ENCODE measurements around the gene C9orf85.
"Not testable (repeated sequence)": the region's sequence is repeated elsewhere in the genome, so short reads cannot be mapped to it uniquely, and the experiment has no call there.

The C9orf85 gene

DNA sequence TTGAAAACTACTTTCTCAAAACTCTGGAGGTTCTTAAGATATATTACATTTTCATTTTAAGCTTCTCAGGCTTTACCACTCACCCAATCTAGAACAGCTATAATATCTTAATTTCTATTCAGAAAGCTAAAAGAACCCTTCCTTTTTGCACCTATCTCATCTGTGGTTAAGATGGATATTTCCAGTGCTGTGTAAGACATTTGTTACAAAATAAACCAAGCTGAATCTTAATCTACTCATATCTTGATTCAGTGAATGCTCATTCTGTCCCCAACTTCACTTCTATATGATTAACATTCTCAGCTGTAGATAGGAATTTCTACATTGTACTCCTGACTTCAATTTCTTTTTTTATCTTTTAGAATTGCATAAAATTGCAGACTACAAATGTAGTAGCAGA is 15.5 kb upstream of the C9orf85 start:
- no peaks in the 10 kb centered on the region for H3K36me3 ChIP-seq (ENCODE audit: insufficient read depth, low read length)
- no peak overlapping the region for H3K4me3 ChIP-seq
- TF ChIP-seq POLR2AphosphoS5 (IDR thresholded peaks at IDR 0.05; ENCODE audit: borderline replicate concordance, low read depth, low read length): no peak
- TF ChIP-seq EZH2 (IDR thresholded peaks at IDR 0.05): no peak
- TF ChIP-seq FOXP2 (optimal IDR thresholded peaks at IDR 0.05; ENCODE audit: control extremely low read depth, extremely low read length, insufficient read depth): no peak
- no peak overlapping the region for H3K27ac ChIP-seq
- H3K9me3 ChIP-seq (ENCODE audit: low read depth, low read length): no peaks in the 10 kb centered on the region
- DNase-seq (ENCODE audit: low read depth, low spot score): no peak
- no peak overlapping the region for H3K9ac ChIP-seq (ENCODE audit: insufficient read length)

DNA sequence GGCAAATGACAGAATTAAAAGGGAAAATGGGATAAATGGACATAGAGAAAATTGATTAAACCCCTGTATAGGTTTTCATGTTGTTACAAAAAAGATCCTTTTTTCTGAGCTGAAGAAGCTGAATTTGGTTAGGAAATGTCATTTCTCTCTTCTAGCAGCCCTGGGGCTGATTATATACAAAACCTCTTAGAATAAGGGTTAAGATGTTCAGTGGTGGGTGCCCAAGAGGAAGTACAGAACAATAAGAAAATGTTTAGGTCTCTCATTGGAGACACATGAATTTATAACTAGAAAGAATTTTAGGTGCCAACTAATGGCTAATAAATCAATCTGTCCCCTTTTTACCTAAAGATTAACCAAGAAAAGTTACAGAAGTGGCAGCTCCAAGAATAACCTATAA is 14.7 kb upstream of the C9orf85 start:
- no peak for DNase-seq (ENCODE audit: low read depth, low spot score)
- no peak overlapping the region for H3K4me3 ChIP-seq
- no peaks in the 10 kb centered on the region for H3K36me3 ChIP-seq (ENCODE audit: insufficient read depth, low read length)
- H3K9me3 ChIP-seq (ENCODE audit: low read depth, low read length): no peaks in the 10 kb centered on the region
- TF ChIP-seq FOXP2 (optimal IDR thresholded peaks at IDR 0.05; ENCODE audit: control extremely low read depth, extremely low read length, insufficient read depth): no peak
- no peak for TF ChIP-seq POLR2AphosphoS5 (IDR thresholded peaks at IDR 0.05; ENCODE audit: borderline replicate concordance, low read depth, low read length)
- no peak for TF ChIP-seq EZH2 (IDR thresholded peaks at IDR 0.05)
- H3K27ac ChIP-seq: no peak overlapping the region
- no peak overlapping the region for H3K9ac ChIP-seq (ENCODE audit: insufficient read length)

- Histone ChIP-seq H3K36me3 (ENCODE audit: insufficient read depth, low read length) (no peaks in the 10 kb centered on the region), H3K27ac (no peak overlapping the region), H3K9me3 (ENCODE audit: low read depth, low read length) (no peaks in the 10 kb centered on the region), H3K4me3 (no peak overlapping the region), H3K9ac (ENCODE audit: insufficient read length) (no peak overlapping the region)
- no peak for TF ChIP-seq POLR2AphosphoS5 (IDR thresholded peaks at IDR 0.05; ENCODE audit: borderline replicate concordance, low read depth, low read length)
- no peak for TF ChIP-seq EZH2 (IDR thresholded peaks at IDR 0.05)
- TF ChIP-seq FOXP2 (optimal IDR thresholded peaks at IDR 0.05; ENCODE audit: control extremely low read depth, extremely low read length, insufficient read depth): no peak
- no peak for DNase-seq (ENCODE audit: low read depth, low spot score)
Measured at GRCh38 chr9:71897577-71897976, 13.9 kb upstream of the C9orf85 start.

- not testable (repeated sequence) for H3K27ac ChIP-seq; H3K36me3 ChIP-seq (ENCODE audit: insufficient read depth, low read length); H3K9me3 ChIP-seq (ENCODE audit: low read depth, low read length); H3K4me3 ChIP-seq; H3K9ac ChIP-seq (ENCODE audit: insufficient read length); DNase-seq (ENCODE audit: low read depth, low spot score)
Measured at GRCh38 chr9:71898756-71899155, 12.7 kb upstream of the C9orf85 start.

- TF ChIP-seq FOXP2 (optimal IDR thresholded peaks at IDR 0.05; ENCODE audit: control extremely low read depth, extremely low read length, insufficient read depth) (no peak), POLR2AphosphoS5 (IDR thresholded peaks at IDR 0.05; ENCODE audit: borderline replicate concordance, low read depth, low read length) (no peak), EZH2 (IDR thresholded peaks at IDR 0.05) (no peak)
- no peak overlapping the region for H3K9ac ChIP-seq (ENCODE audit: insufficient read length)
- DNase-seq (ENCODE audit: low read depth, low spot score): no peak
- H3K36me3 ChIP-seq (ENCODE audit: insufficient read depth, low read length): no peaks in the 10 kb centered on the region
- H3K27ac ChIP-seq: no peak overlapping the region
- H3K4me3 ChIP-seq: no peak overlapping the region
- no peaks in the 10 kb centered on the region for H3K9me3 ChIP-seq (ENCODE audit: low read depth, low read length)
Measured at GRCh38 chr9:71901695-71902597, 9.5 kb upstream of the C9orf85 start.

GRCh38 chr9:71904076-71904475 is 7.4 kb upstream of the C9orf85 start:
- no peaks in the 10 kb centered on the region for H3K36me3 ChIP-seq (ENCODE audit: insufficient read depth, low read length)

DNA sequence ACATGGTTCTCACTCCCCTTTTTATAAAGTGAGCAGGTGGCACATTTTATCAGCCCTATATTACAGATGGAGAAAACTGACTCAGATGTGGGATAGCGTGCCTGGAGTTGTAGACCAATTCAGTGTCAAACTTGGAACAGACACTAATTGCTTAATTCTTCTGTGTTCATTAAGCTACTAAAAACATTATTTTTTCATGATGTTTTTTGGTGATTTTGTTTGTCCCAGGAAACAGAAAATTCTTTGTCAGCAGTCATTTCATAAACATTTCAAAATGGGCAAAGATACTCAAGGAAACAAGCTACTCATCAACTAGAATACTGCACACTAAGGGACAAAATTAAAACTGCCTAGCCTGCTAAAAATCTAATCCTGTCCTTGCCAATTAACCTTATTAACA is 2.6 kb upstream of the C9orf85 start:
- TF ChIP-seq POLR2AphosphoS5 (IDR thresholded peaks at IDR 0.05; ENCODE audit: borderline replicate concordance, low read depth, low read length): no peak
- TF ChIP-seq FOXP2 (optimal IDR thresholded peaks at IDR 0.05; ENCODE audit: control extremely low read depth, extremely low read length, insufficient read depth): no peak

More at GRCh38 chr9:71904076-71904475, 7.4 kb upstream of the C9orf85 start:
- Histone ChIP-seq H3K9me3 (ENCODE audit: low read depth, low read length) (no peaks in the 10 kb centered on the region), H3K9ac (ENCODE audit: insufficient read length) (no peak overlapping the region), H3K27ac (no peak overlapping the region), H3K4me3 (no peak overlapping the region)
- DNase-seq (ENCODE audit: low read depth, low spot score): no peak
- TF ChIP-seq FOXP2 (optimal IDR thresholded peaks at IDR 0.05; ENCODE audit: control extremely low read depth, extremely low read length, insufficient read depth) (no peak), POLR2AphosphoS5 (IDR thresholded peaks at IDR 0.05; ENCODE audit: borderline replicate concordance, low read depth, low read length) (no peak), EZH2 (IDR thresholded peaks at IDR 0.05) (no peak)

DNA sequence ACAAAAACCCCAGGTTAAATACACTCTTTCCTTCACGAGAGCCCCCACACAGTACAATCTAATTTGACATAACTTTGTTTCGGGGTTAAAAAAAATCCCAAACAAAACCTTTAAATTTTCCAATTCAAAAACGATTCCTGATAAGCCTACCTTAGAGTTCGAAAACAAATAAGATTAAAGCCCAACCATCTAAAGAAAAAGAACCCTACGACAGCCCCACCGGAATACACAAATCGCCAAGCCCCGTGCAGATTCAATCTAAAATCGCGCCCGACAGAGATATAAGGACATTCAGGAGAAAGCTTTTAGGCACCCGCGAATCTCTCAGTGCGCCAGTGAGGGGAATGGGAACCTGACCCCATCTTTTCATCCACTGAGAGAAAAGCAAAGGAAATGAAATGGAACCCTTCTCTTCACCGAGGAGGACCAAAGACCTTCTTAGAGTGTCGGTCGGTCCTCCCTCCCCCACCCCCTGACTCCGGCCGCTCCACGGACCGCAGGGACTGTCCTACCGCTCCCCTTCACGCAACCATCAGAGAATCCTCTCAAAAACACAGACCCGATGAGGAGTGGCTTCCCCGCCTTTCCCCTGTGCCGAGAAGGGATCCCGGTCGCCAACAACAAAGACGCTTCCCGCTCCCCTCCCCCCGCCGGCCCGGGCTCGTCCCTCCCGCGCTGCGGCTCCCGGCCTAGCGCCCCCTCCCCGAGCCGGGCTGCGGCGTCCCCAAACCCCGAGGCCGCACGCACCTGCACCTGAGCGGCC is 1.4 kb upstream of the C9orf85 start:
- DNase-seq (ENCODE audit: low read depth, low spot score): no peak
- Histone ChIP-seq H3K9me3 (ENCODE audit: low read depth, low read length) (no peaks in the 10 kb centered on the region), H3K27ac (no peak overlapping the region), H3K9ac (ENCODE audit: insufficient read length) (peak overlapping the region; percentile 75), H3K36me3 (ENCODE audit: insufficient read depth, low read length) (no peaks in the 10 kb centered on the region), H3K4me3 (peak overlapping the region; percentile 95)
- TF ChIP-seq FOXP2 (optimal IDR thresholded peaks at IDR 0.05; ENCODE audit: control extremely low read depth, extremely low read length, insufficient read depth) (no peak), EZH2 (IDR thresholded peaks at IDR 0.05) (no peak), POLR2AphosphoS5 (IDR thresholded peaks at IDR 0.05; ENCODE audit: borderline replicate concordance, low read depth, low read length) (no peak)

More for the DNA sequence above, 2.6 kb upstream of the C9orf85 start:
- H3K9ac ChIP-seq (ENCODE audit: insufficient read length): peak overlapping the region; percentile 75
- H3K36me3 ChIP-seq (ENCODE audit: insufficient read depth, low read length): no peaks in the 10 kb centered on the region
- DNase-seq (ENCODE audit: low read depth, low spot score): no peak
- H3K9me3 ChIP-seq (ENCODE audit: low read depth, low read length): no peaks in the 10 kb centered on the region
- no peak overlapping the region for H3K27ac ChIP-seq
- H3K4me3 ChIP-seq: peak overlapping the region; percentile 95
